GM23248 (cell line): ENCODE data around the gene EFNA1.

Experiments used
- EZH2 ChIP-seq: fragments of 200-600 bp; sonication (generic); IDR thresholded peaks from 2 replicates; pipeline ENCODE4 v1.6.1; 2018; ENCODE audit warnings: antibody characterized with exemption, mild to moderate bottlenecking; ENCODE audit not compliant: insufficient read depth, poor library complexity, severe bottlenecking
- EZH2phosphoT487 ChIP-seq: fragments of 200-600 bp; sonication (generic); IDR thresholded peaks from 2 replicates; pipeline ENCODE4 v1.6.1; 2018; ENCODE audit warnings: antibody characterized with exemption, moderate library complexity, mild to moderate bottlenecking, low read depth; ENCODE audit not compliant: insufficient read depth

GRCh38 chr1:155136748-155137147, 9.1 kb downstream of the EFNA1 start:
- TF ChIP-seq EZH2phosphoT487 (no peak), EZH2 (no peak)
